GM23338 (cell line): ENCODE data around the gene CCNY. TPM values are rescaled to one million over a fixed set of nuclear protein-coding genes. Genes with fewer than 3 reads are reported as not detected.

Source experiments
- ATAC-seq: fragments of 200-7000 bp; cut with Tn5 transposase; 3 replicates; pipeline ENCODE4 v1.9.1; 2020
- DNase-seq: peaks from one replicate; pipeline ENCODE4 v3.0.0-alpha.2; 2015; ENCODE audit warnings: low spot score
- H2AFZ ChIP-seq: fragments of 200-600 bp; sonication (generic); 2 replicates; pipeline ENCODE4 v1.8.0; 2016; ENCODE audit warnings: antibody characterized with exemption, mild to moderate bottlenecking, moderate library complexity
- H3F3A ChIP-seq: fragments of 200-600 bp; sonication (generic); replicated peaks from 2 replicates; pipeline ENCODE4 v1.8.0; 2017; ENCODE audit warnings: antibody characterized with exemption, mixed run types, low read depth
- H3K27ac ChIP-seq: fragments of 200-600 bp; sonication (generic); 2 replicates; pipeline ENCODE4 v1.6.1; 2016; ENCODE audit warnings: low read depth
- H3K27me3 ChIP-seq: fragments of 200-600 bp; sonication (generic); 2 replicates; pipeline ENCODE4 v1.8.0; 2016; ENCODE audit warnings: mild to moderate bottlenecking, mixed run types, moderate library complexity; ENCODE audit not compliant: insufficient read depth
- H3K36me3 ChIP-seq: fragments of 200-600 bp; sonication (generic); 2 replicates; pipeline ENCODE4 v1.8.0; 2016; ENCODE audit warnings: mild to moderate bottlenecking; ENCODE audit not compliant: insufficient read depth
- H3K4me1 ChIP-seq: fragments of 200-600 bp; sonication (generic); 2 replicates; pipeline ENCODE4 v1.8.0; 2016; ENCODE audit warnings: mild to moderate bottlenecking, moderate library complexity; ENCODE audit not compliant: insufficient read depth
- H3K4me2 ChIP-seq: fragments of 200-600 bp; sonication (generic); 2 replicates; pipeline ENCODE4 v1.7.1; 2017; ENCODE audit warnings: mixed run types
- H3K4me3 ChIP-seq: fragments of 200-600 bp; sonication (generic); 2 replicates; pipeline ENCODE4 v1.6.1; 2016; ENCODE audit warnings: mixed run types
- H3K79me2 ChIP-seq: fragments of 200-600 bp; sonication (generic); replicated peaks from 2 replicates; pipeline ENCODE4 v1.8.0; 2017; ENCODE audit warnings: mild to moderate bottlenecking; ENCODE audit not compliant: insufficient read depth
- H3K9me2 ChIP-seq: fragments of 200-600 bp; sonication (generic); 2 replicates; pipeline ENCODE4 v1.8.0; 2017; ENCODE audit not compliant: insufficient read depth
- H4K20me1 ChIP-seq: fragments of 200-600 bp; sonication (generic); replicated peaks from 2 replicates; pipeline ENCODE4 v1.8.0; 2017; ENCODE audit warnings: mild to moderate bottlenecking; ENCODE audit not compliant: insufficient read depth
- H3K27ac Mint-ChIP-seq: 2 replicates; pipeline ENCODE4 v1.8.0; 2020; ENCODE audit warnings: inconsistent platforms, mild to moderate bottlenecking, moderate library complexity, mixed read lengths
- H3K27me3 Mint-ChIP-seq: 3 replicates; pipeline ENCODE4 v1.8.0; 2022; ENCODE audit warnings: low read depth, mild to moderate bottlenecking, moderate library complexity, mixed read lengths, inconsistent platforms; ENCODE audit not compliant: insufficient read depth, poor library complexity
- H3K36me3 Mint-ChIP-seq: 3 replicates; pipeline ENCODE4 v1.8.0; 2021; ENCODE audit warnings: low read depth, mild to moderate bottlenecking, inconsistent platforms, moderate library complexity, mixed read lengths
- H3K4me1 Mint-ChIP-seq: 3 replicates; pipeline ENCODE4 v1.8.0; 2020; ENCODE audit warnings: mild to moderate bottlenecking, inconsistent platforms, mixed read lengths
- H3K4me3 Mint-ChIP-seq: 3 replicates; pipeline ENCODE4 v1.8.0; 2021; ENCODE audit warnings: moderate library complexity, mild to moderate bottlenecking, inconsistent platforms, mixed read lengths
- H3K9me3 Mint-ChIP-seq: 3 replicates; pipeline ENCODE4 v1.8.0; 2020; ENCODE audit warnings: moderate library complexity, mild to moderate bottlenecking, inconsistent platforms, mixed read lengths
- CREB1 ChIP-seq: fragments of 250-450 bp; sonication (Bioruptor Pico); IDR thresholded peaks from 2 replicates; pipeline ENCODE4 v1.5.0; 2020; ENCODE audit warnings: low read depth, mild to moderate bottlenecking, moderate library complexity
- CTCF ChIP-seq, 2 experiments: fragments of 200-600 bp in 1 of 2; sonication (generic) in 1 of 2; conservative IDR thresholded peaks; 2 replicates each; pipeline versions ENCODE4 v1.5.1 to v1.6.1; 2016 to 2017; ENCODE audit warnings: antibody characterized with exemption in 2 of 2, low read depth in 2 of 2, mild to moderate bottlenecking in 2 of 2, moderate library complexity in 1 of 2
- ETS1 ChIP-seq: IDR thresholded peaks from 2 replicates; pipeline ENCODE4 v1.6.1; 2016; ENCODE audit warnings: antibody characterized with exemption
- EZH2 ChIP-seq: fragments of 200-600 bp; sonication (generic); IDR thresholded peaks from one replicate; pipeline ENCODE4 v1.8.0; 2017; ENCODE audit warnings: antibody characterized with exemption, mild to moderate bottlenecking, low read depth; ENCODE audit not compliant: unreplicated experiment
- EZH2phosphoT487 ChIP-seq: fragments of 200-600 bp; sonication (generic); IDR thresholded peaks from one replicate; pipeline ENCODE4 v1.8.1; 2018; ENCODE audit warnings: antibody characterized with exemption; ENCODE audit not compliant: unreplicated experiment
- JUNB ChIP-seq: IDR thresholded peaks from one replicate; pipeline ENCODE4 v1.6.1; 2016; ENCODE audit warnings: antibody characterized with exemption; ENCODE audit not compliant: unreplicated experiment
- NANOG ChIP-seq: IDR thresholded peaks from 2 replicates; pipeline ENCODE4 v1.6.1; 2016; ENCODE audit warnings: antibody characterized with exemption, borderline replicate concordance
- POLR2AphosphoS5 ChIP-seq: IDR thresholded peaks from 2 replicates; pipeline ENCODE4 v1.6.1; 2016; ENCODE audit warnings: antibody characterized with exemption, low read depth
- STAT1 ChIP-seq: IDR thresholded peaks from one replicate; pipeline ENCODE4 v1.6.1; 2016; ENCODE audit warnings: antibody characterized with exemption; ENCODE audit not compliant: unreplicated experiment
- ZNF331 ChIP-seq: fragments of 250-450 bp; sonication (Bioruptor Pico); IDR thresholded peaks from 2 replicates; pipeline ENCODE4 v1.5.0; 2020; ENCODE audit warnings: low read depth, mild to moderate bottlenecking, moderate library complexity
- ZNF462 ChIP-seq: fragments of 250-450 bp; sonication (Bioruptor Pico); IDR thresholded peaks from 2 replicates; pipeline ENCODE4 v1.5.0; 2020; ENCODE audit warnings: mild to moderate bottlenecking, moderate library complexity
- polyA plus RNA-seq: library from polyadenylated mRNA; unstranded; fragments of >200 nt; fragmentation: Nextera tagmentation; extraction: Ambion mirVana; gene quantifications from 2 replicates; pipeline ENCODE4 v1.2.1, GENCODE V29; 2016
- total RNA-seq: library from RNA; depleted of rRNA; stranded (reverse); fragments of >200 nt; shearing (Covaris generic); gene quantifications from 2 replicates; pipeline ENCODE4 v1.2.3, GENCODE V29; 2014
- TF ChIP-seq, protein P1 (sequence below): IDR thresholded peaks from one replicate; pipeline ENCODE4 v1.6.1; 2018; ENCODE audit warnings: antibody characterized with exemption; ENCODE audit not compliant: unreplicated experiment

CCNY gene
- total and polyA plus RNA-seq, 2 experiments from 2014 or later = 14.2 to 29.0 TPM

DNA sequence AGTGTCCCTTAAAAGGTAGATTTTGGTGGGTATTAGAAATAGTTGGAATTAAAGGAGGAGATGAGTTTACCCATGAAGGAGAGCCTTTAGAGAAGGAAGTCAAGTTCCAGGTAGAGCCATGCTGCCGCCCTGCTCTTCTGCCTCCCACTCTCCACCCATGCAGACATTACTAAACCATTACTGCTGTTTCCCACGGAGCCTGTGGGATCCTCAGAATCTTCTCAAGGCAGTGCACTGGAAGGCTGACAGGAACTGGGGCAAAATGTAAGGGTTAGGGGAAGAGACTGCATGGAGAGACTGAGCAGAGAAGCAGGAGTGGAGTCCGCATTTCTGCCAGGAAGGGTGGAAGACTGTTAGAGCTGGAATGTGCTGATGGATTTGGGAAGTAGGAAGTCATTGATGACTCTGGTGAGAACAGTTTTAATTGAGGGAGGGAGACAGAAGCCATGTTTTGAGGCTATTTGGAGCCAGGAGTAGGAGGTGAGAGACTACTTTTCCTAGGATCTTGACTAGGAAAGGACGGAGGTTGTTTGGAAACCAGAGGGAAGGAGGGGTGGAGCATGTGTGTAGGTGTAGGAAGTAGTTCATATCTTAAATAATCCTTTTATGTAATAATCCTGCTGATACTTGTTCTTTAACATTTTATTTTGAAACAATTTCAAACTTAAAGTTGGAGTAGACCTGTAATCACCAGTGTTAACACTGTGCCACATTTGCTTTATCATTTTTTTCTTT lies 109.0 kb downstream of the CCNY start:
- no peak overlapping the region for H3K27ac Mint-ChIP-seq
- no peak overlapping the region for H3K4me3 ChIP-seq
- peaks cover 93% of the 10 kb centered on the region for H3K79me2 ChIP-seq
- no peak overlapping the region for H3K4me2 ChIP-seq
- H2AFZ ChIP-seq = no peak overlapping the region
- DNase-seq (no peak), ATAC-seq (no peak)
- H3K4me1 Mint-ChIP-seq = peaks cover 30% of the 10 kb centered on the region
- peaks cover 39% of the 10 kb centered on the region for H3K36me3 Mint-ChIP-seq
- peaks cover 50% of the 10 kb centered on the region for H3K9me3 Mint-ChIP-seq
- no peak overlapping the region for H3K4me3 Mint-ChIP-seq
- H3K4me1 ChIP-seq = peaks cover 14% of the 10 kb centered on the region
- 0 out of 2 replicates have a peak, but pooled peaks cover 2% of the 10 kb centered on the region for H4K20me1 ChIP-seq
- no peaks in the 10 kb centered on the region for H3F3A ChIP-seq
- peaks cover 8% of the 10 kb centered on the region for H3K27me3 Mint-ChIP-seq
- H3K9me2 ChIP-seq = peaks cover 3% of the 10 kb centered on the region; the same call in 1 of the 2 replicates
- no peak overlapping the region for H3K27ac ChIP-seq
- no peaks in the 10 kb centered on the region for H3K27me3 ChIP-seq
- no peak for TF ChIP-seq ZNF331 (CRISPR knock-in tag)
- TF ChIP-seq CREB1 (CRISPR knock-in tag) = no peak
- no peak for TF ChIP-seq CTCF (conservative IDR thresholded peaks at IDR 0.05; ENCODE audit: low read depth in 2 of 2)
- no peak for TF ChIP-seq ZNF462 (CRISPR knock-in tag)
- no peak for TF ChIP-seq EZH2phosphoT487
- no peak for TF ChIP-seq EZH2
- no peak for TF ChIP-seq POLR2AphosphoS5
- TF ChIP-seq NANOG = no peak
- TF ChIP-seq STAT1 = no peak
- no peak for TF ChIP-seq JUNB
- TF ChIP-seq ETS1 = no peak
- TF ChIP-seq, protein P1, sequence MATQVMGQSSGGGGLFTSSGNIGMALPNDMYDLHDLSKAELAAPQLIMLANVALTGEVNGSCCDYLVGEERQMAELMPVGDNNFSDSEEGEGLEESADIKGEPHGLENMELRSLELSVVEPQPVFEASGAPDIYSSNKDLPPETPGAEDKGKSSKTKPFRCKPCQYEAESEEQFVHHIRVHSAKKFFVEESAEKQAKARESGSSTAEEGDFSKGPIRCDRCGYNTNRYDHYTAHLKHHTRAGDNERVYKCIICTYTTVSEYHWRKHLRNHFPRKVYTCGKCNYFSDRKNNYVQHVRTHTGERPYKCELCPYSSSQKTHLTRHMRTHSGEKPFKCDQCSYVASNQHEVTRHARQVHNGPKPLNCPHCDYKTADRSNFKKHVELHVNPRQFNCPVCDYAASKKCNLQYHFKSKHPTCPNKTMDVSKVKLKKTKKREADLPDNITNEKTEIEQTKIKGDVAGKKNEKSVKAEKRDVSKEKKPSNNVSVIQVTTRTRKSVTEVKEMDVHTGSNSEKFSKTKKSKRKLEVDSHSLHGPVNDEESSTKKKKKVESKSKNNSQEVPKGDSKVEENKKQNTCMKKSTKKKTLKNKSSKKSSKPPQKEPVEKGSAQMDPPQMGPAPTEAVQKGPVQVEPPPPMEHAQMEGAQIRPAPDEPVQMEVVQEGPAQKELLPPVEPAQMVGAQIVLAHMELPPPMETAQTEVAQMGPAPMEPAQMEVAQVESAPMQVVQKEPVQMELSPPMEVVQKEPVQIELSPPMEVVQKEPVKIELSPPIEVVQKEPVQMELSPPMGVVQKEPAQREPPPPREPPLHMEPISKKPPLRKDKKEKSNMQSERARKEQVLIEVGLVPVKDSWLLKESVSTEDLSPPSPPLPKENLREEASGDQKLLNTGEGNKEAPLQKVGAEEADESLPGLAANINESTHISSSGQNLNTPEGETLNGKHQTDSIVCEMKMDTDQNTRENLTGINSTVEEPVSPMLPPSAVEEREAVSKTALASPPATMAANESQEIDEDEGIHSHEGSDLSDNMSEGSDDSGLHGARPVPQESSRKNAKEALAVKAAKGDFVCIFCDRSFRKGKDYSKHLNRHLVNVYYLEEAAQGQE = no peak
- H3K36me3 ChIP-seq = peaks cover 14% of the 10 kb centered on the region; the same call in 1 of the 2 replicates
